DLD1 (cell line): ENCODE measurements around the gene TACC3.

Source experiments
- in situ Hi-C: cut with HindIII; loops from 2 replicates; pipeline ENCODE4 v1.10.0; 2017; ENCODE audit warnings: low sequenced_read_pairs

The TACC3 gene

GRCh38 chr4:1770245-1770644, 48.9 kb downstream of the TACC3 start:
- in situ Hi-C loops = no loop called here

- in situ Hi-C loops = no loop called here
Observed at GRCh38 chr4:1770791-1771231, 49.5 kb downstream of the TACC3 start.

GRCh38 chr4:1771555-1772305, 50.4 kb downstream of the TACC3 start:
- in situ Hi-C loops = no loop called here

- in situ Hi-C loops = no loop called here
Observed at GRCh38 chr4:1772853-1773538, 51.7 kb downstream of the TACC3 start.

DNA sequence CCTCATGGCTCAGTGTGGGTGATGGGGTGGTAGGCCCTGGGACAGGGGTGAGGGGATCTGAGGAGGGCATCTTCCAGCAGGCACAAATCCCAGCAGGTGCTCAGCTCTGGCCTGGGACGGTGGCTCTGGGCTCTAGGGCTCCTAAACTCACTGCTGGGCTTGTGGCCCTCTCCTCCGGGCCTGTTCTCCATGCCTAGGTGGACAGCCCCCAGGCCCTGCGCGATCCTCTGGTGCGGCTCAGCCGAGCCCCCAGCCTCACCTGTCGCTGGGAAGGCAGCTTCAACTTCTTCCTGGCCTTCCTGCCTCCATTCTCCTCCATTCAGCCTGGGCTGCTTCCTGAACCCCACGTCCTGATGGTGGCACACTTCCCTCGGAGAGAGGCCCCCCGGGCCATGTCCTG, 52.4 kb downstream of the TACC3 start:
- in situ Hi-C loops = no loop called here

GRCh38 chr4:1775731-1776500, 54.6 kb downstream of the TACC3 start:
- in situ Hi-C loops = no loop called here

- in situ Hi-C loops = no loop called here
Observed at GRCh38 chr4:1776521-1777161, 55.3 kb downstream of the TACC3 start.

DNA sequence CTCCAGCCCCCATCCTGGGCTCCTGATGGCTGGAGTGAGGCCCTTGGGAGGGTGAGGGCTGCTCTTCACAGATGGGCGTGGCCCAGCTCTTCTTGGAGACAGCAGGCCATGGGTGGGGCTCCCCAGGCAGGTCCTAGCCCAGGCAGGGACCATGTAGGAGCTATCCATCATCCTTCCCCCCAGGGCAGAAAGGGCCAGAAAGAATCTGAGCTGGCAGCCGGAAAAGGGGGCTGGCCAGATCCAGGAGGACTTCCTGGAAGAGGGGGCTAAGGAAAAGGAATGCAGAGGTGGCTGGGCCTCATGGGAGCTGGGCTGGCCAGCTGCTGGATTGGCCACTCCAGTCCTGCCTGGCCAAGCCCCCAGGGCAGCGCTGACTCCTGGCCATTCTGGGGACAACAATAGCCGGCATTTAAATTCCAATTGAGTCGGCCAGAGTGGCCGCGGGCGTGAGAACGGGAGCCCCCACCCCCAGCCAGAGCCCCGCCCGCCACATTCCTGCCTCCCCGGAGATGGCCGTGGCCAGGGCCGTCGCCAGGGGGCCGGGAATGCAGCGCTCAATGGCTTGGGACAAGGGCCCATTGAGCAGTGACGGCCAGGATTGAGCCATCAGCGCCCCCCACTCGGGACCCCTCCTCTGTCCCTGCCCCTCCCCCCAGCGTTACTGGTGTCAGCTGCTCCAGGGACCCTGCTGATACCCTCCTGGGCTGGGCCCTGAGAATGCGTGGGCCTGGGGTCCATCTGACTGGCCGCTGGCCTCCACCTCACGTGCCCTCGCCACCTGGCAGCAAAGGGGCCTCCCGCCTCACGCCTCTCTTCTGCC, 56.7 kb downstream of the TACC3 start:
- in situ Hi-C loops = no loop called here

GRCh38 chr4:1778642-1779392, 57.5 kb downstream of the TACC3 start:
- in situ Hi-C loops = no loop called here

- in situ Hi-C loops = no loop called here
Observed at GRCh38 chr4:1779588-1780382, 58.5 kb downstream of the TACC3 start.

DNA sequence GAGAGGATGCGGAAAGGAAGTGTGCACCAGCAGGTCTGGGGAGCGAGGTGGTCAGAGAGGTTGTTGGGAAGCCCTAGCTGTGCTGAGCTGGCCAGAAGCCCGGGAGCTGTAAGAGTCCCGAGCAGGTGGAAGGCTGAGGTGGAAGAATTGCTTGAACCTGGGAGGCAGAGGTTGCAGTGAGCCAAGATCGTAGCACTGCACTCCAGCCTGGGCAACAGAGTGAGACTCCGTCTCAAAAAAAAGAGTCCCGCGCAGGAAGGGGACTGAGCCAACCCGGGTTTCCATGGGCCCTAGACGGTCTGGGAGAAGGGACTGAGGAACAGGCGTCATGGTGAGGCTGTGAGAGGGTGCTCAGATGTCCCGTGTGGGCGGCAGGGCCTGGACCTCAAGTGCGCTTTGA, 59.1 kb downstream of the TACC3 start:
- in situ Hi-C loops = no loop called here

- in situ Hi-C loops = no loop called here
Observed at GRCh38 chr4:1783015-1783414, 61.7 kb downstream of the TACC3 start.

DNA sequence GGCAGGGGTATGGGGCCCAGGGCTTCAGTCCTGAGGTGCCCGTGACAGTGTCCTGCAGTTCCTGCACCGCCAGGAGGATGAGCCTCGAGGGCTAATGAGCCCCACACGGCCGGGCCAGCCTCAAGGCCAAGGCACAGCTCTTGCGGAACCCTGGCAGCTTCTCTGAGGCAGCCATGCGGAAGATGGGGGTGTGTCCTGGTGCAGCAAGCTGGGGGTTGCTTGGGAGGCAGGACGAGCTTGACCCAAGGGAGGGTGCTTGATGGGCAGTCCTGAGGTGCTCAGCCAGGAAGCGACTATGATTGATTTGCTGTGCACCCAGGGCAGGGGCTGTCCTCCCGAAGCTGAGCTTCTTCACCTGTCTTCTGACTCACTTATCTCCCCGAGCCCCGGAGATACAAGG, 62.6 kb downstream of the TACC3 start:
- in situ Hi-C loops = no loop called here

- in situ Hi-C loops = no loop called here
Observed at GRCh38 chr4:1784395-1784788, 63.1 kb downstream of the TACC3 start.

DNA sequence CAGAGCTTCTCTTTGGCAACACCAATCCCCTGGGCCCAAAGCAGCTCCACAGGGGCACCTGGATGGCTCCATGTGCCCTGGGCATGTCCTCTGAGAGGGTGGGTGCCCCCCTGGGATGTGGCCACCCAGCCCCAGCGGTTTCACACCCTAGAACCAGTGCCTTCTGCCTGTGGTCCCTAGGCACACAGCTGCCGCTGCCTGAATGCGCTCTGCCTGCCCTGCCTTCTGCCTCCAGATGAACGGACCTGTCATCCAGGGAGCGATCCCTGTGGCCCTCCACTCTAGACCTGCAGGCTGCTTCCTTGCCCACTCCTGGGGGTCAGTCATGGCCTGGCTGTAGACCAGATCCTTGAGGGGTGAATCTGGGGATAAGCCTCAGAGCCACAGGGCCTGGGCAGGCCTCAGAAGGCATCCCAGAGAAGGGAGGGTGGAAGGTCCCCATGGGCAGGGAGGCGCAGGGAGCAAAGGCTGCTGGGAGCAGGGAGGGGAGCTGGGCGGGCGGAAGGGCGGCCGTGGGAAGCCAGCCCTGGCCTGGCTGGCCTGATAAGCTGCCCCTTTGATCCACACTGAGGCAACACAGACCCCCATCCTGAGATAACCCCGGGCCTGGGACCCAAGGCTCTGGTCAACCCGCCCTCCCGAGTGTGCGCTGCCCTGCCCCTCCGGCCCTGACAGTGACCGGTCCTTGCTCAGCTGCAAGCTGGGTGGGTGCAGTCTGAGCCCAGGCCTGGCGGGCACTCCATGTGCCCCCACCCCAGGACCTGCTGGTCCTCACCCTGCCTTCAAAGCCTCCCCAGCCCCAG, 63.7 kb downstream of the TACC3 start:
- in situ Hi-C loops = no loop called here

- in situ Hi-C loops = no loop called here
Observed at GRCh38 chr4:1785592-1785991, 64.3 kb downstream of the TACC3 start.

DNA sequence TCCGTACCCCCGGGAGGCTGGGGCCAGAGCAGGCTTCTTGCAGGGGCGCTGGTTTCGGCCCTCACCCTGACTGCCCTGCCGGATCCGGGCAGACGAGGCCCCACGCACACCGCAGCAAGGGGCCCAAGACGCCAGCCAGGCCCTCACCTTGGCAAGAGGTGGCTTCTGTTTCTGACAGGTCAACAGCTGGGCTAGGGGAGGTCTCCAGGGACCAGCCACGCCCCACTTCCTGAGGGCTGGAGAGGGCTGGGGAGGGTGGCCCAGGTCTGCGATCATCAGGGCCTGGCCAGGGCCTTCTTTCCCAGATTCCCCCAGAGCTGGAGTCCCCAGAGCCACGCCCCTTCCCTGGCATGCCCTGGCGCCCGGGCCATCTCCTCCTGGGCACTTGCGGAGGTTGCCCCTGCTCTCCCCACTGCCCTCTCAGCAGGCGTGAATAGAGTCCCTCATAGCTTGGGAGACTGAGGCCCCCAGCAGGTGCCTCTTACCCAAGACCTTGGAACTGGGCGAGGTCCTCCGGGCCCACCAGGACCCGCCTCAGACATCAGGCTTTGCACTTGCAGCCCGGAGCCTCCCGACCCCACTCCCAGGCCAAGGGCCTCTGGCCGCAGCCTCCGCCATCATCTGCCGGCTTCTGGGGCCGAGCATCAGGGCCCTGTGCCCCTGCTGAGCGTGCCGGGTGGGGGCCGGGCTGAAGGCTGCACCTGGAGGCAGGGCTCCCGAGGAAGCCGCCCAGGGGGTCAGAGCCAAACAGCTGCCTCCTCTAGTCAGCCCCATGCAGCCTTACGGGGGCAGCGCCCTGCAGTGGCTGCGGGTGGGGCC, 65.4 kb downstream of the TACC3 start:
- in situ Hi-C loops = no loop called here
